ENCODE data around the gene DGKE.

The DGKE gene

GRCh38 chr17:56876766-56877179, 42.8 kb downstream of the DGKE start:
- Histone ChIP-seq H3K27ac (ENCODE audit: low read depth, low read length, poor library complexity, severe bottlenecking) (no peak overlapping the region), H3K4me2 (ENCODE audit: low read length) (no peak overlapping the region), H3K9ac (ENCODE audit: low read length) (no peak overlapping the region), H3K4me3 (ENCODE audit: low read depth, low read length, poor library complexity, severe bottlenecking) (no peak overlapping the region), H3K79me2 (ENCODE audit: insufficient read depth, low read length) (no peaks in the 10 kb centered on the region), H3K27me3 (ENCODE audit: insufficient read depth, low read length) (no peaks in the 10 kb centered on the region), H3K4me1 (ENCODE audit: insufficient read depth, low read length, severe bottlenecking) (no peaks in the 10 kb centered on the region), H3F3A (ENCODE audit: insufficient read depth, low read length) (no peaks in the 10 kb centered on the region), H3K9me2 (ENCODE audit: low read depth, low read length) (no peaks in the 10 kb centered on the region), H4K20me1 (ENCODE audit: insufficient read depth, low read length) (no peaks in the 10 kb centered on the region), H2AFZ (ENCODE audit: low read length) (no peak overlapping the region), H3K9me3 (ENCODE audit: low read length) (no peaks in the 10 kb centered on the region), H3K36me3 (ENCODE audit: insufficient read depth, low read length) (no peaks in the 10 kb centered on the region)
- TF ChIP-seq CTCF (IDR thresholded peaks at IDR 0.05; ENCODE audit: low read length): no peak
- TF ChIP-seq EZH2 (IDR thresholded peaks at IDR 0.05; ENCODE audit: borderline replicate concordance, low read length): no peak

DNA sequence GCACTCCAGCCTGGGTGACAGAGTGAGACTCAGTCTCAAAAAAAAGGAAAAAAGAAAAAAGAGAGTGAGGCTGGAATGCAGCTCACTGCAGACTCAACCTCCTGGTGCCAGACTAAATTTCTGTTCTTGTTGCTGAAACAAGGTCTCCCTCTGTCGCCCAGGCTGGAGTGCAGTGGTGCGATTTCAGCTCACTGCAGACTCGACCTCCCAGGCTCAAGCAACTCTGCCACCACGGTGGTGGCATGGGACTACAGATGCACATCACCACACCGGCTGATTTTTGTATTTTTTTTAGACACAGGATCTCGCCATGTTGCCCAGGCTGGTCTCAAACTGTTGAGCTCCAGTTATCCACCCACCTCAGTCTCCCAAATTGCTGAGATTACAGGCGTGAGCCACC, 45.3 kb downstream of the DGKE start:
- Histone ChIP-seq H3K4me1 (ENCODE audit: insufficient read depth, low read length, severe bottlenecking) (no peaks in the 10 kb centered on the region), H3K9ac (ENCODE audit: low read length) (no peak overlapping the region), H3K9me2 (ENCODE audit: low read depth, low read length) (no peaks in the 10 kb centered on the region), H4K20me1 (ENCODE audit: insufficient read depth, low read length) (no peaks in the 10 kb centered on the region), H3K27ac (ENCODE audit: low read depth, low read length, poor library complexity, severe bottlenecking) (no peak overlapping the region), H3K27me3 (ENCODE audit: insufficient read depth, low read length) (no peaks in the 10 kb centered on the region), H3K4me3 (ENCODE audit: low read depth, low read length, poor library complexity, severe bottlenecking) (no peak overlapping the region), H3K36me3 (ENCODE audit: insufficient read depth, low read length) (no peaks in the 10 kb centered on the region), H3K79me2 (ENCODE audit: insufficient read depth, low read length) (no peaks in the 10 kb centered on the region), H3F3A (ENCODE audit: insufficient read depth, low read length) (no peaks in the 10 kb centered on the region), H3K9me3 (ENCODE audit: low read length) (no peaks in the 10 kb centered on the region), H2AFZ (ENCODE audit: low read length) (no peak overlapping the region), H3K4me2 (ENCODE audit: low read length) (no peak overlapping the region)
- no peak for TF ChIP-seq EZH2 (IDR thresholded peaks at IDR 0.05; ENCODE audit: borderline replicate concordance, low read length)
- peak; percentile 21; the same call in 1 of the 2 replicates for TF ChIP-seq CTCF (IDR thresholded peaks at IDR 0.05; ENCODE audit: low read length)

- Histone ChIP-seq H3K9me2 (ENCODE audit: low read depth, low read length) (no peaks in the 10 kb centered on the region), H2AFZ (ENCODE audit: low read length) (no peak overlapping the region), H3K4me1 (ENCODE audit: insufficient read depth, low read length, severe bottlenecking) (no peaks in the 10 kb centered on the region), H3K9me3 (ENCODE audit: low read length) (no peaks in the 10 kb centered on the region), H3K27me3 (ENCODE audit: insufficient read depth, low read length) (no peaks in the 10 kb centered on the region), H3K4me3 (ENCODE audit: low read depth, low read length, poor library complexity, severe bottlenecking) (no peak overlapping the region), H3K9ac (ENCODE audit: low read length) (no peak overlapping the region), H3F3A (ENCODE audit: insufficient read depth, low read length) (no peaks in the 10 kb centered on the region), H3K4me2 (ENCODE audit: low read length) (no peak overlapping the region), H4K20me1 (ENCODE audit: insufficient read depth, low read length) (no peaks in the 10 kb centered on the region), H3K36me3 (ENCODE audit: insufficient read depth, low read length) (no peaks in the 10 kb centered on the region), H3K27ac (ENCODE audit: low read depth, low read length, poor library complexity, severe bottlenecking) (no peak overlapping the region), H3K79me2 (ENCODE audit: insufficient read depth, low read length) (no peaks in the 10 kb centered on the region)
- TF ChIP-seq CTCF (IDR thresholded peaks at IDR 0.05; ENCODE audit: low read length) (no peak), EZH2 (IDR thresholded peaks at IDR 0.05; ENCODE audit: borderline replicate concordance, low read length) (no peak)
Observed at GRCh38 chr17:56880133-56880532, 46.2 kb downstream of the DGKE start.

All from OCI-LY1 (cell line).